NCI-H187 treated with DMSO at 0.1 percent for 48 hours (cell line): ENCODE measurements around the gene GPR26.
"Not testable (repeated sequence)": the region's sequence is repeated elsewhere in the genome, so short reads cannot be mapped to it uniquely, and the experiment has no call there.

ENCODE experiments used
- DNase-seq: peaks from one replicate; lab custom pipeline; 2025; lab: John Stamatoyannopoulos, UW

GPR26 gene

DNA sequence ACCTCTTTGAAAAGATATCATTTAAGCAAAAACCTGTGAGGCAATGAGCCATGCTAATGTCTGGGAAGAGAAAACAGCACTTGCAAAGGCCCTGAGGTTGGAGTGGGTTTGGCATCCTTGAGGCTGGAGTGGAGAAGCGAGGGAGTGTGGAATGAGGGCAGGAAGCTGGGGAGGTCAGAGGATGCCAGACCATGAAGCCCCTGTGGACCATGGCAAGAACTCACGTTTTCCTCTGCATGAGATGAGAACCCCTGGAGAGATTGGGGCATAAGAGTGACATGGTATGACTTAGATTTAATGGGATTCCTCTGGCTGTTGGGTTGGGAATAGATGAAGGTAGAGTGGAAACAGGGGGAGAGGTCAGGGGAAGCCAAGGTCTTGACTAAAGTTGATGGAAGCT lies 49.4 kb downstream of the GPR26 start:
- no peak for DNase-seq

DNA sequence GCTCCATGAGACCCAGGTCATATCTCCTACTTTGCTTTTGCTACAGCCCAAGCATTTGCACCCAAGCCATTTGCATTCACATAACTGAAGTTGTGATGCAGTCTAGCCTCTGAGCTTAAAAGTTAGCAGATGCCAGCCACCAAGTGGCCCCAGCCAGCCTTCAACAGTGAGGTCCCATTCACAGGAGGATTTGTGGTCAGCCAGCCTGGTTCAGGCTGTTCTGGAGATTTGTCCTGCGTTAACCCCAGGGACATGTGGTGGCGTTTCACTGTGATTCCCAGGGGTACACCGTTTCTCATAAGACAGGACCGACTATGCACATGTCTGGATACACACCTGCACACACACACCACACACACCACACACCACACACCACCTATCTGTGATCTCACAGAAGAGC lies 51.2 kb downstream of the GPR26 start:
- DNase-seq, result no peak

DNA sequence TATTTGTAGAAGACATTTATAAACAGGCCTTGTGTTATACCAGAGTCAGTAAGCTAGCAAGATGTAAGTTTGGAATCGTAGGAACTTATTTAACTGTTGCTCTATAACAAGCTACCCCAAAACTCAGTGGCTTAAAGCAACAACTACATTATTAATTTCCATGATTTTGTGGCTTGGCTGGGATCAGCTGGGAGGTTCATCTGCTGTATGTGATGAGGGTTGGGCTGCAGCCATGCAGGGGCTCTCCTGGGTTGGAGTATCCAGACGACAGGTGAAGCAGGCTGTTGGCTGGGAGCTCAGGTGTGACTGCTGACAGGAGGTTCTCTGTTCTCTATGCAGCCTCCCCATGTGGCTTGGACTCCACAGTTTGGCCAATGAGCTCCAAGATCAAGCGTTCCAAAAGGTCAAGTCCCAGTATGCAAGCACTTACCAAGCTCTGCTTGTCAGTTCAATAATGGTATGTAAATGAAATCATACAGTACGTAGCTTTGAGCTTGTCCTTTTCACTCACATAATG lies 52.4 kb downstream of the GPR26 start:
- no peak for DNase-seq

DNA sequence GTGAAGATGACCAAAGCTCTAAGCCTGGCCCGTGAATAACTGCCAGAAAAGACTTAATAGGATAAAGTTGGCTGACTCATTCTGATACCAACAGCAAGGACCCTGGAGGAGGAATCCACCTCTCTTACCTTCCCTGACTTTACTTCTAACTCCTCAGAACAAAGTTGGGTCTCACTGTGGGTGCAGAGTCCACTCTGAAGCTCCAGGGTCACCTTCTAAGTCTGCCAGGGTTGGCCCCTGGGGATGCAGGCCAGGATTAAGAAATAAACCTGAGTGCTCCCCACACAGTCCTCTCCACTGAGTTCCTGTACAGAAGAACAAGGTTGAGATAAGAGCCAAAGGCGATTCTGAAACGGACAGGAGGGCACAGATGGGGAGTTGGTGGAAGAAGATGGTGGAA lies 54.4 kb downstream of the GPR26 start:
- DNase-seq, result no peak

DNA sequence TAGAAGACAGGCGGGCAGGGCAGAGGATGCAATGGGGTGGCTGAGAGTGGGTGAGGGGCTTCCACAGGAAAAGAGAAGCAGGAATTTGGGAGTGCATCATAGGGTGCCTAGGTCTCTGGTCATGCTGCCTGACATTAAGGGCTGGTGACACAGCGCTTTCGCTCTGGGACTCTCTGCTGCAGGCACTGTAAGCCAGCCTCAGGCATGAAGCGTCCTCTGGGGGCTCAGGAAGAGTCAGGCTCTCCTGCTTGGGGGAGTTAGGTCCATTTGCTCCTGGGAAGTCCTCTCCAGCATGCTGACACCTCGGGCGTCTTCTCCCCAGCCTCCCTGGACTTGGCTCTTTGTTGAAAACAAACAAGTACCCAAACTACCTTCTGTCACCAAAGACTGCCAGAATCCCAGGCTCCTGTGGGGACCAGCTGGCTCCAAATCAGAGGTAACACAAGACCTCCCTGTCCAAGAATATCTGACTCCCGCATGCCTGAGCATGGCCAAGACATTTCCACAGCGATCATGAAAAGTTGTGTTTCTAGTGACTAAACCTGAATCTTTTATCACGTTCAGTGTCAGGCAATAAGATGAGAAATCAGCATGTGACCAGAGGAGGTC lies 55.4 kb downstream of the GPR26 start:
- no peak for DNase-seq

DNA sequence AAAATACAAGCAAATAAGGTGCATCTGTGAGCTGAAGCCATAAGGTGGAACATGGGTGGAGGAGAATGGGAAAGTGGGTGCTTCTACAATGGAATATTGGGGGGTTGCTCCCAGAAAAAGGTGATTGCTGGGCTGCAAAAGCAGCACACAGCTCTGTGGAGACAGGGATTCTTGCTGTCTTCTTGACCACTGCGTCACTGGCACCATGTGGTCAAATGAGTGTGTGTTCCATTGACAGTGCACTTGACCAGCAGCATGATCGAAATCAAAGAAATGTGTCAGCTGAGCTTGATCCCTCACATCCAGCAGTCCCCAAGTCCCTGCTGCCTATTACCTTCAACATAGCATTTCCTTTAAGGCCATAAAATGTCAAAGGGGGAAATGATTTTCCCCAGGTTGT lies 56.2 kb downstream of the GPR26 start:
- no peak for DNase-seq

DNA sequence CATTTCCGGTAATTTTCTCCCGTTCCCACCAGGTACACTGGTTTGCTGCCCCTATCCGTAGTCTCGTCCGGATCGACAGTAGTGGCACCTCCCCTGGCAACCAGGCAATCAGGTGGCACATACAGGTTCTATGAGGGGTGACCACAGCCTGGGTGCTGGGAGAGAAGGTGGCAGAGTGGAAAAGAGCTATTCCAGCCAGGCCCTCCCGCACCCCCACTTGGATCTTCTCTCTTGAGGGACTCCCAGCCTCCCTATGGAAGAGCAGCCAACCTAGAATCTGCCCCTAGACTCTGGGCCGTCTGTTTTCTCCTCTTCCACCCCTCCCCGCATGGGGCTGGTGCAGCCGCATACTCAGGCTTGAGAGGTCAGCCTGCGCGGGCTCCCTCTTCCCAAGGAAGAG lies 58.6 kb downstream of the GPR26 start:
- no peak for DNase-seq

DNA sequence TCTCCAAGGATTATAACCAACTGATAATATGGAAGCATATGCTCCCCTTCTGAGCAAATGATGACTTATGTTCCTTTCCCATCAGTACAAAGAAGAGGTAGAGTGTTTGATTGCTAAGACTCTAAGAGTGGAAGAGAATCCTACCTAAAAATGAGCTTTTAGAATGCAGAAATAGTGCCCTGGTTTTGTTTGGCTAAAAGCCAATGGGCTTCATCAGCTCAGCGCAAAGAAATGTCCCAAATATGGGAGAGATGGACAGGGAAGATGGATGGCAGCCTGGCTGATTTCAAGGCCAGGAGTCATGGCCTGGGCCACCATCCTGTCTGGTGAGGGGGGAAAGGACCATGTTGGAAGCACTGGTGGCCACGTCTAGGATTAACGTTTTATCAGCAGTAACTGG lies 60.2 kb downstream of the GPR26 start:
- no peak for DNase-seq

DNA sequence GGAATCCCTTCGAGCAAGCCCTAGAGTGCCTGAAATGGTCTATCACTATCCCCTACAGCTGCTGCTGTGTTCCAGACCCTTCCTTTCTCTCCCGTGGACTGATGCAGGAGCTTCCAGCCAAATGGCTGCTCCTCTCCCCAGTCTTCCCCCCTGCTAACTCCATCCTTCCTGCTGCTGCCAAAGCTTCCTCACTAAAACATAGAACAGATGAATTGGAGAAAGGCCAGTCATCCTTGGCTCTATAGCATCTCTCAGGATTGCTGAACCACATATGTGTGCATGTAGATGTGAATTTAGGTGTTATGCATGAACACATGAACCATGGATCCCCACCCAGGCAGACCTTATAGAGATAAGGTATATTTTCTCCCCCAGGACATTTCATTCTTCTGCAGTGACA lies 60.7 kb downstream of the GPR26 start:
- DNase-seq, result no peak

DNA sequence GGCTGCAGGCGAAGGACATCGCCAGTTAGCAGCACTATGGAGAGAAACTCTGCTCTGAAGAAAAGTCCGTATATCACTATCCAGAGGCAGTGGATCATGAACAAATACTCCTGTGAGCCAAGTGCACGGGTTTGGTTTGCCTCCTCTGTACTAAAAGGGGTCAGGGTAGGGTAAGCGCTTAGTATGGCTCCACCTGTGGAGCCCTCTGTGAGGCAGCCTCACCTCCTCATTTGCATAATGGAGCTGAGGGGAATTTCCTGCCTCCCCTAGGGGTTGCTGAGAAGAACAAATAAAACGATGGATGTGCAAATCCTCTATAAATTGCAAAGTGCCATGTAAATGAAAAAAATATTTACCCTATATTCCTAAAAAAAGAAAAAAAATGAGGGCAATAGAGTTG lies 63.4 kb downstream of the GPR26 start:
- no peak for DNase-seq

DNA sequence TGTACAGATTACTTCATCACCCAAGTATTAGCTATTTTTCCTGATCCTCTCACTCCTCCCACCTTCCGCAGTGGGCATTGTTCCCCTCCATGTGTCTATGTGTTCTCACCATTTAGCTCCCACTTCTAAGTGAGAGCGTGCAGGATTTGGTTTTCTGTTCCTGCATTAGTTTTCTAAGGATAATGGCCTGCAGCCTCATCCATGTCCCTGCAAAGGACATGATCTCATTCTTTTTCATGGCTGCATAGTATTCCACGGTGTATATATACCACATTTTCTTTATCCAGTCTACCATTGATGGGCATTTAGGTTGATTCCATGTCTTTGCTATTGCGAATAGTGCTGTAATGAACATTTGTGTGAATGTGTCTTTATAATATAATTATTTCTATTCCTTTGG lies 70.8 kb downstream of the GPR26 start:
- not testable (repeated sequence) for DNase-seq

DNA sequence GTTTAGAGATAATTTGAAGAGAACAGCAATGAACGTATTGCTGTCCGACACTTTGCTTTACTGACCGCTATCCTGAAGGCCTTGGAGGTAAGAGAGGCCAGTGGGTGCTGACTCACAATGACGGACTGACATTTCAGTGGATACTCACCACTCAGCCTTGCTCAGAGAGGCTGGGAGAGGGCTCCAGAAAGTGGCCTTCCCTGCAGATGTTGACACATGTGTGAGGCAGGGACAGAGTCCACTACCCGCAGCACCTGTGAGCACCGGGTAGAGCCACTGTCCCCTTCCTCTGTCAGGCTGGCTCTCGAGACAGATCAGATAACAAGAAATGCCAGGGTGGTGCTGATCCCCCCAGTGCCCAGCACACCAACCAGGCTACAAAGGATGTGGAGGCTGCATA lies 75.0 kb downstream of the GPR26 start:
- no peak for DNase-seq

DNA sequence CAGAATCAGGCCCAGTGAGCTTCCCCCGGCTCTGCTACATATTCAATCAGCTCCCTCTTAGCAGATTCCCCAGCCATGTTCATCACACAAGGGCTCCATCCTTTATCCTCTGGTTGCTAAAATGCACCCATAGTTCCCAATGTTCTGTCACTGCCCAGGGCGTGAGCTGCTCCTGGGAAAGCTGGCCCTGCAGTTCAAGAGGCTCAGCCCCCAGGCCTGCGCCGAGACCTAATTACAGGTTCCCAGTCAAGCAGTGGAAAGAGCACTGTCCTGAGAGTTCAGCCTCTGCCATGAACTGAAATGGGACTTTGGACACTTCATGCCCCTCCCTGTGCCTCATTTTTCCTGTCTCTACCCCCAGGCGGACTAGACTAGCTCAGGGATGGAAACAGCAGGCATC lies 75.6 kb downstream of the GPR26 start:
- DNase-seq, result no peak

DNA sequence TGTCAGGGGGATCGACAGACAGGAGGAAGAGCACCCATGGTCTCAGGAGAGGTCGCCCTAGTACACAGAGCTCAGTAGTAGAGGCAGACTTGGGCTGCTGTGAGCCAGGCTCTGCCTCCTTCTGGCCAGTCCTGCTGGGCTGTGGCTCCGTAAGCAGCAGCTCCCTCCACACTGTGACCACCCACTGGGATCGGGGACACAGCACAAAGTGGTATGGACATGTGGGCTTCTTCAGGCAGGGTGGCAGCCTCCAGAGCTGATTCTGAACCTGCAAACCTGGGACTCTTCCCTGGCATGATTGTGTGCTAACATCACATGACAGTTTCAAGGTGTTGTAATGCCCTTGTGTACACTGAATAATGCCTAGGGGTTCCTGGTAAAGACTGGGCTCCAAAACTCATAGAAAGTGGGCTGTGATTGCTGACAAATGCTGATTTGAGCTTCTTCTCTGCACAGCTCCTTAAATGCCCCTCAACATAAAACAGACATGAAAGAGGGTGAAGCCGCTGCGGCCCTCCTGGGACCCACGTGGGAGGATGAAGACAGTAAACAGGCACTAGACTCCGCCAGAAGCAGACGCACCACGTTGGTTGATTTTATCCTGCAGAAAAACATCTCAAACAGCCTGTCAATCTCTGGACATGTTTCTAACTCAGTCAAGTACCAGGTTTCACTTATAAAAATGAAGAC lies 76.7 kb downstream of the GPR26 start:
- no peak for DNase-seq

DNA sequence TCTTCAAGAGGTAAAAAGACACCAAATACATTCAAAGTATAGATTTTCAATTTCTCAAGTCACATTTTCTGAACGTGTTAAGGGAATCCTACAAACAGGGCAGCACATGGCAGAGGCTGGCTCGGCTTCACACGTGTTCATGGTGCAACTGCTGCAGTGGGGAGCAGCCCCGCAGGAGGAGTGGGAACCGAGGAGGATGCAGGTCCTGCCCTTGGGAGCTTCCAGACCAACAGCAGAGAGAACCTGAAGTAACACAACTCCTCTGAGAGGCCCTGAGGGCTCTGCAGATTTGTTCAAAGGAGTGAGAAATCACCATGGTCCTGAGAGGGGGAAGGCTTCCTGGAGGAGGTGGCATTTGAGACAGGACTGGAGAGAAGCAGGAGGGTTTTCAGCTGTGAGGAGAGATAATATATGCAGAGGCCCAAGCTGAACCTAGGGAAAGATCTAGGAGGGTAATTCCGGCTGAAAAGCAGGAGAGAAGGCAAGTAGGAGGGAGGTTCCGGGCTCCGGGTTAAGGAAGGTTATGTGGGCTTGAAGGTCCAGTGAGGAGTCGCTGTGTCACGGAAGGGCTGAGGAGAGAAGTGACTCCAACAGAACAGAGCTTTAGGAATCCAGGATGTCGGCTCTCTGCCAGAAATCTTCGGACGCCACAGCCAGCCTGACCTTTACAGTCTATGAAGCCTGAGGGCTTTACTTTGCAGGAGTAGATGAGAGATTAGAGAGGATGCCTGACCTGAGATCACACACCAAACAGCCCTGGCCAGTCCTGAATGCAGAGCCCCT lies 77.5 kb downstream of the GPR26 start:
- no peak for DNase-seq

DNA sequence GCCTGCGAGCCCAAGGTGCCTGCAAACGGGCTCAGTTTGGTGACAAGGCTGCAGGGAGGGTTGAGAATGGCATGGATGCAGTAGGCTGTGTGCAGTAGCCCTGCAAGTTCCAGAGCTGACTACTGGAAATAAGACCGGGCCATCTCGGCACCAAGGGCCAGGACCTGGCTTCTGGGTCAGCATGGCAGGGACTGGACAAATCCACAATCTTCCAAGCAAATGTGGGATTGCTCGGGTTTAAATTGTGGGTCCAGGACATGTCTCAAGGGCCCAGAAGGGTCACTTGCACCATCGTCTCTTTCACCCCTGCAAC lies 78.0 kb downstream of the GPR26 start:
- DNase-seq, result no peak
